Measurements from ENCODE around the gene SPATA9.

GRCh38 chr5:95610546-95610945 lies 72.2 kb downstream of the SPATA9 start:
- no peak for TF ChIP-seq CTCF (conservative IDR thresholded peaks at IDR 0.05)
- TF ChIP-seq EZH2 (IDR thresholded peaks at IDR 0.05; ENCODE audit: low read depth), result no peak

Measured in PC-9 (cell line).